ENCODE data around the gene DDI1. TPM values are rescaled to one million over a fixed set of nuclear protein-coding genes. Genes with fewer than 3 reads are reported as not detected.
"Not testable (repeated sequence)": the region's sequence is repeated elsewhere in the genome, so short reads cannot be mapped to it uniquely, and the experiment has no call there.

Gene DDI1
- total and polyA plus RNA-seq, 9 of the 15 experiments (the other 6 are each of a cell fraction or from before 2014, with no cell fraction given): not detected

DNA sequence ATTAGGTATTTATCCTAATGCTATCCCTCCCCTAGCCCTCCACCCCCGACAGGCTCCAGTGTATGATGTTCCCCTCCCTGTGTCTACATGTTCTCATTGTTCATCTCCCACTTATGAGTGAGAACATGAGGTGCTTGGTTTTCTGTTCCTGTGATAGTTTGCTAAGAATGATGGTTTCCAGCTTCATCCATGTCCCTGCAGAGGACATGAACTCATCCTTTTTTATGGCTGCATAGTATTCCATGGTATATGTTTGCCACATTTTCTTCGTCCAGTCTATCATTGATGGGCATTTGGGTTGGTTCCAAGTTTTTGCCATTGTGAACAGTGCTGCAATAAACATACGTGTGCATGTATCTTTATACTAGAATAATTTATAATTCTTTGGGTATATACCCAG, 10.4 kb downstream of the DDI1 start:
- FAIRE-seq; H3K4me1 ChIP-seq (replicated peaks in 1 of 2; ENCODE audit: control insufficient read depth in 2 of 2, insufficient read depth in 2 of 2, low read length in 2 of 2); H2AFZ ChIP-seq (ENCODE audit: low read depth, low read length); H3K4me2 ChIP-seq (ENCODE audit: insufficient read depth, low read length); H3K27ac ChIP-seq (ENCODE audit: extremely low read depth, low read depth, low read length); intact Hi-C loops (cut with micrococcal nuclease); ATAC-seq; in situ Hi-C loops (cut with MboI); H3K9ac ChIP-seq (ENCODE audit: insufficient read depth in 1 of 2, low read depth in 2 of 2, low read length in 2 of 2); H4K20me1 ChIP-seq (replicated peaks; ENCODE audit: control insufficient read depth, insufficient read depth, low read length); CTCF ChIA-PET (ENCODE audit: low intra/inter-chr PET ratio); DNase-seq (ENCODE audit: extremely low read depth in 1 of 4, low spot score in 3 of 4); H3K36me3 ChIP-seq (ENCODE audit: control insufficient read depth, insufficient read depth, low read length); H3K9me3 ChIP-seq (replicated peaks; ENCODE audit: control insufficient read depth, insufficient read depth, low read depth, low read length); H3K4me3 ChIP-seq; POLR2A ChIA-PET; BruUV-seq (replicated peaks); H3K27me3 ChIP-seq (ENCODE audit: control insufficient read depth in 2 of 2, insufficient read depth in 2 of 2, low read length in 2 of 2); H3K79me2 ChIP-seq (ENCODE audit: control insufficient read depth, insufficient read depth, low read length); H3K9me1 ChIP-seq (ENCODE audit: control insufficient read depth, insufficient read depth, low read length): not testable (repeated sequence)
- 0% methylated on average over 3 of the region's 3 CpGs for WGBS (ENCODE audit: insufficient coverage, low coverage, missing lambda C conversion rate)
- TF ChIP-seq ZNF146 (CRISPR knock-in tag; IDR thresholded peaks at IDR 0.05; ENCODE audit: unreplicated experiment): peak; percentile 57

DNA sequence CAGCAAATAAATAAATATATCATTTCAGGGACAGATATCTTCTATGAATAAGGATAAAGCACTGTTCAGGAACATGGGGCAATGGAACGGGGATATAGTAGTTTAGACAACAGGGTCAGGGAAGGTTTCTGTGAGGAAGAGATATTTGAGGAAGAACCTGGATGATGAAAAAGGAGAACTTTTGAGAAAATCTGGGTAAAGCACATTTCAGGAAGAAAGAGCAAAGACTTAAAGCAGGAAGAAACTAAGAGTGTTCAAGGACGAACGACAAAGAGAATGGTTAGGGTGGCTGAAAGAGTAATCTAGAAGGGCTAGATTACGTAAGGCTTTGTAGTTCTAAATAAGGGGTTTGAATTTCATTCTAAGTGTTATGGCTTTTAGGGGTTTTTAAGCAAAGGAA, 12.7 kb downstream of the DDI1 start:
- DNase-seq (ENCODE audit: extremely low read depth in 1 of 4, low spot score in 3 of 4): no peak
- no peak overlapping the region for H3K4me2 ChIP-seq (ENCODE audit: insufficient read depth, low read length)
- no TSS peak for BruUV-seq (replicated peaks)

More for the DNA sequence above, 12.7 kb downstream of the DDI1 start:
- FAIRE-seq (no peak), ATAC-seq (no peak)
- POLR2A ChIA-PET: no interaction called here
- H3K36me3 ChIP-seq (ENCODE audit: control insufficient read depth, insufficient read depth, low read length): no peaks in the 10 kb centered on the region
- intact Hi-C loops (cut with micrococcal nuclease) (no loop called here), in situ Hi-C loops (cut with MboI) (no loop called here)
- no peak overlapping the region for H3K4me3 ChIP-seq
- WGBS (ENCODE audit: insufficient coverage, low coverage, missing lambda C conversion rate): 0% methylated on average over 4 of the region's 4 CpGs
- TF ChIP-seq MXD1 (CRISPR knock-in tag; IDR thresholded peaks at IDR 0.05; ENCODE audit: borderline replicate concordance, poor library complexity, severe bottlenecking) (no peak), ZNF778 (CRISPR knock-in tag; IDR thresholded peaks at IDR 0.05) (no peak), FOXP1 (CRISPR knock-in tag; IDR thresholded peaks at IDR 0.05) (no peak), ATF7 (IDR thresholded peaks at IDR 0.05) (no peak), ATF1 (CRISPR knock-in tag; IDR thresholded peaks at IDR 0.05) (no peak), ATF1 (tag; IDR thresholded peaks at IDR 0.05) (no peak)
- no peak overlapping the region for H3K9ac ChIP-seq (ENCODE audit: insufficient read depth in 1 of 2, low read depth in 2 of 2, low read length in 2 of 2)
- H3K4me1 ChIP-seq (replicated peaks in 1 of 2; ENCODE audit: control insufficient read depth in 2 of 2, insufficient read depth in 2 of 2, low read length in 2 of 2): no peaks in the 10 kb centered on the region
- H3K27me3 ChIP-seq (ENCODE audit: control insufficient read depth in 2 of 2, insufficient read depth in 2 of 2, low read length in 2 of 2): no peaks in the 10 kb centered on the region
- H4K20me1 ChIP-seq (replicated peaks; ENCODE audit: control insufficient read depth, insufficient read depth, low read length): no peaks in the 10 kb centered on the region
- no peak overlapping the region for H2AFZ ChIP-seq (ENCODE audit: low read depth, low read length)
- H3K9me1 ChIP-seq (ENCODE audit: control insufficient read depth, insufficient read depth, low read length): no peaks in the 10 kb centered on the region
- no peak overlapping the region for H3K27ac ChIP-seq (ENCODE audit: extremely low read depth, low read depth, low read length)
- no peaks in the 10 kb centered on the region for H3K79me2 ChIP-seq (ENCODE audit: control insufficient read depth, insufficient read depth, low read length)
- H3K9me3 ChIP-seq (replicated peaks; ENCODE audit: control insufficient read depth, insufficient read depth, low read depth, low read length): no peaks in the 10 kb centered on the region
- CTCF ChIA-PET (ENCODE audit: low intra/inter-chr PET ratio): no interaction called here
